ENCODE measurements around the gene RCC1. TPM values are rescaled to one million over a fixed set of nuclear protein-coding genes. Genes with fewer than 3 reads are reported as not detected.
"Not testable (repeated sequence)": the region's sequence is repeated elsewhere in the genome, so short reads cannot be mapped to it uniquely, and the experiment has no call there.

The RCC1 gene
- total and polyA plus RNA-seq, 5 donors from 2014 or later: 8.2 to 16.4 (median 10.8) TPM

- DNase-seq: peak; percentile 90 to 97 (median 91)
- Mint-ChIP-seq H3K4me3 (peak overlapping the region; percentile 96 to 98 (median 97)), H3K27ac (peak overlapping the region; percentile 94 to 96 (median 95)), H3K9me3 (no peaks in the 10 kb centered on the region), H3K27me3 (no peaks in the 10 kb centered on the region), H3K4me1 (peaks cover 9 to 44% (median 35%) of the 10 kb centered on the region in 4 donors), H3K36me3 (peaks cover 22% of the 10 kb centered on the region)
- Histone ChIP-seq H3K27ac (ENCODE audit: insufficient read depth, low read length, poor library complexity, severe bottlenecking) (peak overlapping the region; percentile 80), H3K9me3 (ENCODE audit: control insufficient read depth in 2 of 2, low read length in 2 of 2) (no peaks in the 10 kb centered on the region), H3K27me3 (ENCODE audit: control insufficient read depth, insufficient read depth, low read length) (no peaks in the 10 kb centered on the region), H3K36me3 (ENCODE audit: control insufficient read depth, insufficient read depth, low read length) (peaks cover 36% of the 10 kb centered on the region), H3K4me3 (ENCODE audit: low read depth, low read length) (peak overlapping the region; percentile 97), H3K4me1 (ENCODE audit: control insufficient read depth, insufficient read depth, low read length, poor library complexity, severe bottlenecking) (peaks cover 31% of the 10 kb centered on the region)
- peak; percentile 91 to 93 for ATAC-seq (ENCODE audit: low read depth in 2 of 2)
Measured at GRCh38 chr1:28581531-28582247, 75.8 kb downstream of the RCC1 start.

GRCh38 chr1:28582248-28582615, 76.4 kb downstream of the RCC1 start:
- no peak for ATAC-seq (ENCODE audit: low read depth in 2 of 2)
- no peaks in the 10 kb centered on the region for H3K9me3 Mint-ChIP-seq
- no peaks in the 10 kb centered on the region for H3K27me3 Mint-ChIP-seq
- H3K4me3 Mint-ChIP-seq: peak overlapping the region; percentile 96 to 98 (median 97)
- H3K27me3 ChIP-seq (ENCODE audit: control insufficient read depth, insufficient read depth, low read length): no peaks in the 10 kb centered on the region
- no peaks in the 10 kb centered on the region for H3K9me3 ChIP-seq (ENCODE audit: control insufficient read depth in 2 of 2, low read length in 2 of 2)
- peak overlapping the region; percentile 72 for H3K4me3 ChIP-seq (ENCODE audit: low read depth, low read length)
- H3K36me3 ChIP-seq (ENCODE audit: control insufficient read depth, insufficient read depth, low read length): peaks cover 30% of the 10 kb centered on the region
- no peak for DNase-seq
- H3K27ac Mint-ChIP-seq: peak overlapping the region in 2 of 3 donors; percentile 94 to 96
- H3K4me1 ChIP-seq (ENCODE audit: control insufficient read depth, insufficient read depth, low read length, poor library complexity, severe bottlenecking): peaks cover 31% of the 10 kb centered on the region
- peaks cover 9 to 42% (median 32%) of the 10 kb centered on the region in 4 donors for H3K4me1 Mint-ChIP-seq
- H3K36me3 Mint-ChIP-seq: peaks cover 22% of the 10 kb centered on the region
- peak overlapping the region; percentile 80 for H3K27ac ChIP-seq (ENCODE audit: insufficient read depth, low read length, poor library complexity, severe bottlenecking)

GRCh38 chr1:28586585-28587391, 80.9 kb downstream of the RCC1 start:
- H3K9me3 ChIP-seq (ENCODE audit: control insufficient read depth in 2 of 2, low read length in 2 of 2); ATAC-seq (ENCODE audit: low read depth in 2 of 2); H3K9me3 Mint-ChIP-seq; H3K4me3 Mint-ChIP-seq; H3K4me3 ChIP-seq (ENCODE audit: low read depth, low read length); DNase-seq; H3K27ac ChIP-seq (ENCODE audit: insufficient read depth, low read length, poor library complexity, severe bottlenecking); H3K36me3 Mint-ChIP-seq; H3K36me3 ChIP-seq (ENCODE audit: control insufficient read depth, insufficient read depth, low read length); H3K27ac Mint-ChIP-seq; H3K27me3 Mint-ChIP-seq; H3K27me3 ChIP-seq (ENCODE audit: control insufficient read depth, insufficient read depth, low read length): not testable (repeated sequence)
- peaks cover 11% of the 10 kb centered on the region for H3K4me1 ChIP-seq (ENCODE audit: control insufficient read depth, insufficient read depth, low read length, poor library complexity, severe bottlenecking)
- H3K4me1 Mint-ChIP-seq: peaks cover 4 to 12% (median 7%) of the 10 kb centered on the region in 4 donors

Other genes starting within 250 kb of the RCC1 start
- 13.9 TPM for gene SESN2, start 246.5 kb upstream of the RCC1 start, total RNA-seq
- 1 to 10 TPM; 5.0 to 8.9 (median 6.9) TPM for gene SESN2, start 246.5 kb upstream of the RCC1 start, polyA plus RNA-seq
- 5.2 TPM for gene MED18, start 177.0 kb upstream of the RCC1 start, total RNA-seq
- gene MED18, start 177.0 kb upstream of the RCC1 start, polyA plus RNA-seq: 10 to 100 TPM in 2 of 4 donors, 1 to 10 TPM in 2; 7.0 to 12.7 (median 9.2) TPM
- 29.4 TPM for gene PHACTR4, start 136.3 kb upstream of the RCC1 start, total RNA-seq
- gene PHACTR4, start 136.3 kb upstream of the RCC1 start, polyA plus RNA-seq: 1 to 10 TPM; 4.9 to 8.2 (median 5.0) TPM
- 29.8 TPM for gene TRNAU1AP, start 47.0 kb downstream of the RCC1 start, total RNA-seq
- 10 to 100 TPM; 28.9 to 48.2 (median 39.4) TPM for gene TRNAU1AP, start 47.0 kb downstream of the RCC1 start, polyA plus RNA-seq
- not detected for gene RAB42, start 86.2 kb downstream of the RCC1 start, total RNA-seq
- not detected for gene RAB42, start 86.2 kb downstream of the RCC1 start, polyA plus RNA-seq
- 20.7 TPM for gene TAF12, start 137.0 kb downstream of the RCC1 start, total RNA-seq
- 10 to 100 TPM; 44.7 to 52.0 (median 48.9) TPM for gene TAF12, start 137.0 kb downstream of the RCC1 start, polyA plus RNA-seq
- not detected for gene RNU11, start 142.6 kb downstream of the RCC1 start, total RNA-seq
- not detected for gene RNU11, start 142.6 kb downstream of the RCC1 start, polyA plus RNA-seq
- 14.7 TPM for gene GMEB1, start 162.7 kb downstream of the RCC1 start, total RNA-seq
- 10 to 100 TPM; 14.8 to 18.1 (median 16.9) TPM for gene GMEB1, start 162.7 kb downstream of the RCC1 start, polyA plus RNA-seq
- gene YTHDF2, start 230.9 kb downstream of the RCC1 start, total RNA-seq: 81.9 TPM
- gene YTHDF2, start 230.9 kb downstream of the RCC1 start, polyA plus RNA-seq: 100 to 1,000 TPM; 107 to 145 (median 132) TPM

Data from CD4-positive, CD25-positive, alpha-beta regulatory T cell (primary cell).